GM18517 (cell line): ENCODE results near the gene DISC1.
"Not testable (repeated sequence)": the region's sequence is repeated elsewhere in the genome, so short reads cannot be mapped to it uniquely, and the experiment has no call there.

Source experiments
- ATAC-seq: cut with Tn5 transposase; IDR thresholded peaks from one replicate; pipeline ENCODE4 v1.9.1; 2021; ENCODE audit warnings: mild to moderate bottlenecking, moderate library complexity; ENCODE audit not compliant: unreplicated experiment

Gene DISC1

GRCh38 chr1:231943084-231943483 lies 316.5 kb downstream of the DISC1 start:
- ATAC-seq: no peak

- ATAC-seq: not testable (repeated sequence)
Observed at GRCh38 chr1:231948102-231948501, 321.5 kb downstream of the DISC1 start.

- no peak for ATAC-seq
Observed at GRCh38 chr1:231949277-231950091, 322.9 kb downstream of the DISC1 start.

GRCh38 chr1:231950331-231951128 lies 323.9 kb downstream of the DISC1 start:
- no peak for ATAC-seq

- no peak for ATAC-seq
Observed at GRCh38 chr1:231951374-231951773, 324.8 kb downstream of the DISC1 start.

GRCh38 chr1:231952154-231952553 lies 325.6 kb downstream of the DISC1 start:
- ATAC-seq: no peak

- ATAC-seq: no peak
Observed at GRCh38 chr1:231953660-231954059, 327.1 kb downstream of the DISC1 start.

GRCh38 chr1:231954751-231955150 lies 328.2 kb downstream of the DISC1 start:
- no peak for ATAC-seq

- ATAC-seq: no peak
Observed at GRCh38 chr1:231957359-231957758, 330.8 kb downstream of the DISC1 start.

GRCh38 chr1:231958448-231958847 lies 331.9 kb downstream of the DISC1 start:
- ATAC-seq: no peak

- no peak for ATAC-seq
Observed at GRCh38 chr1:231959225-231959884, 332.8 kb downstream of the DISC1 start.

- ATAC-seq: not testable (repeated sequence)
Observed at GRCh38 chr1:231961801-231962200, 335.2 kb downstream of the DISC1 start.

- no peak for ATAC-seq
Observed at GRCh38 chr1:231962636-231963035, 336.0 kb downstream of the DISC1 start.

- ATAC-seq: no peak
Observed at GRCh38 chr1:231964241-231964640, 337.7 kb downstream of the DISC1 start.

GRCh38 chr1:231964961-231965360 lies 338.4 kb downstream of the DISC1 start:
- ATAC-seq: no peak

- no peak for ATAC-seq
Observed at GRCh38 chr1:231965615-231966014, 339.0 kb downstream of the DISC1 start.

- no peak for ATAC-seq
Observed at GRCh38 chr1:231966983-231967382, 340.4 kb downstream of the DISC1 start.

- no peak for ATAC-seq
Observed at GRCh38 chr1:231969076-231969475, 342.5 kb downstream of the DISC1 start.

- ATAC-seq: not testable (repeated sequence)
Observed at GRCh38 chr1:231969761-231970160, 343.2 kb downstream of the DISC1 start.

- no peak for ATAC-seq
Observed at GRCh38 chr1:231970684-231971083, 344.1 kb downstream of the DISC1 start.

- ATAC-seq: no peak
Observed at GRCh38 chr1:231971397-231972110, 345.0 kb downstream of the DISC1 start.
